RWPE2 (cell line): ENCODE data around the gene KNTC1.
"Not testable (repeated sequence)": the region's sequence is repeated elsewhere in the genome, so short reads cannot be mapped to it uniquely, and the experiment has no call there.

Experiments used
- ATAC-seq: fragments of 200-7000 bp; cut with Tn5 transposase; 3 replicates; pipeline ENCODE4 v1.9.1; 2021; ENCODE audit warnings: low read depth
- DNase-seq: peaks from one replicate; pipeline ENCODE4 v3.0.0-alpha.2; 2020; ENCODE audit warnings: low spot score
- H3K27ac ChIP-seq: fragments of 450-650 bp; 2 replicates; pipeline ENCODE4 v1.5.1; 2017; ENCODE audit warnings: mild to moderate bottlenecking; ENCODE audit not compliant: poor library complexity, severe bottlenecking
- H3K27me3 ChIP-seq: fragments of 250-450 bp; sonication (Bioruptor Pico); 2 replicates; pipeline ENCODE4 v1.5.1; 2021; ENCODE audit warnings: mild to moderate bottlenecking, moderate library complexity; ENCODE audit not compliant: insufficient read depth, poor library complexity, severe bottlenecking
- H3K36me3 ChIP-seq: fragments of 250-450 bp; sonication (Bioruptor Pico); 2 replicates; pipeline ENCODE4 v1.5.1; 2020; ENCODE audit warnings: low read depth, mild to moderate bottlenecking, moderate library complexity
- H3K4me1 ChIP-seq: fragments of 250-450 bp; sonication (Bioruptor Pico); 2 replicates; pipeline ENCODE4 v1.5.1; 2021; ENCODE audit warnings: mild to moderate bottlenecking, moderate library complexity; ENCODE audit not compliant: insufficient read depth, poor library complexity, severe bottlenecking
- H3K4me3 ChIP-seq: fragments of 250-450 bp; sonication (Bioruptor Pico); 2 replicates; pipeline ENCODE4 v1.5.1; 2021; ENCODE audit warnings: mild to moderate bottlenecking, moderate library complexity; ENCODE audit not compliant: severe bottlenecking
- H3K9me3 ChIP-seq: fragments of 250-450 bp; sonication (Bioruptor Pico); 2 replicates; pipeline ENCODE4 v1.5.1; 2021; ENCODE audit warnings: mild to moderate bottlenecking, moderate library complexity; ENCODE audit not compliant: severe bottlenecking
- TF ChIP-seq, protein P1 (sequence below): fragments of 450-650 bp; IDR thresholded peaks from one replicate; pipeline ENCODE4 v1.5.1; 2017; ENCODE audit warnings: mild to moderate bottlenecking, moderate library complexity; ENCODE audit not compliant: poor library complexity, severe bottlenecking

The KNTC1 gene

GRCh38 chr12:122526683-122527477, at the start of gene KNTC1, which contains the start of gene RSRC2:
KNTC1 (plus strand) TSS chr12:122527249; CDS start chr12:122530064, 2,815 bp downstream.
RSRC2 (minus strand) TSS chr12:122526936; CDS start chr12:122526853, 83 bp downstream.
- Histone ChIP-seq H3K36me3 (peaks cover 77% of the 10 kb centered on the region), H3K27me3 (no peaks in the 10 kb centered on the region), H3K27ac (peak within 1 kb of the TSS; percentile 84), H3K9me3 (no peaks in the 10 kb centered on the region), H3K4me3 (peak within 1 kb of the TSS; percentile 83), H3K4me1 (peaks cover 27% of the 10 kb centered on the region)
- TF ChIP-seq, protein P1, sequence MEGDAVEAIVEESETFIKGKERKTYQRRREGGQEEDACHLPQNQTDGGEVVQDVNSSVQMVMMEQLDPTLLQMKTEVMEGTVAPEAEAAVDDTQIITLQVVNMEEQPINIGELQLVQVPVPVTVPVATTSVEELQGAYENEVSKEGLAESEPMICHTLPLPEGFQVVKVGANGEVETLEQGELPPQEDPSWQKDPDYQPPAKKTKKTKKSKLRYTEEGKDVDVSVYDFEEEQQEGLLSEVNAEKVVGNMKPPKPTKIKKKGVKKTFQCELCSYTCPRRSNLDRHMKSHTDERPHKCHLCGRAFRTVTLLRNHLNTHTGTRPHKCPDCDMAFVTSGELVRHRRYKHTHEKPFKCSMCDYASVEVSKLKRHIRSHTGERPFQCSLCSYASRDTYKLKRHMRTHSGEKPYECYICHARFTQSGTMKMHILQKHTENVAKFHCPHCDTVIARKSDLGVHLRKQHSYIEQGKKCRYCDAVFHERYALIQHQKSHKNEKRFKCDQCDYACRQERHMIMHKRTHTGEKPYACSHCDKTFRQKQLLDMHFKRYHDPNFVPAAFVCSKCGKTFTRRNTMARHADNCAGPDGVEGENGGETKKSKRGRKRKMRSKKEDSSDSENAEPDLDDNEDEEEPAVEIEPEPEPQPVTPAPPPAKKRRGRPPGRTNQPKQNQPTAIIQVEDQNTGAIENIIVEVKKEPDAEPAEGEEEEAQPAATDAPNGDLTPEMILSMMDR, result no peak
- ATAC-seq (peak; percentile 86), DNase-seq (peak; percentile 98)

DNA sequence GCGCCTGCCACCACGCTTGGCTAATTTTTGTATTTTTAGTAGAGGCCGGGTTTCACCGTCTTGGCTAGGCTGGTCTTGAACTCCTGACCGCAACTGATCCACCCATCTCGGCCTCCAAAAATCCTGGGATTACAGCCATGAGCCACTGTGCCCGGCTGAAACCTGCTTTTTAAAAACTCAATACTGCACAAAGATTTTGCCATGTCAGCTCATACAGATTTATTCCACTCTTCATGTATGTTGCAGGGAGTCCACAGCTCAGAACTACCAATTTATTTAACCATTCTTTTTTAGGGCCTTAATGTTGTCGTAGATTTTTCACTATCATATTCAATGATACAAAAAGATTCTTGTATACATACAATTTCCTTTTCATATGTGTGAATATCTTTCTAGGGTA, 46.3 kb upstream of the KNTC1 start:
- Histone ChIP-seq H3K36me3 (peaks cover 89% of the 10 kb centered on the region), H3K9me3 (no peaks in the 10 kb centered on the region), H3K4me1 (no peaks in the 10 kb centered on the region), H3K4me3 (no peak overlapping the region), H3K27me3 (no peaks in the 10 kb centered on the region), H3K27ac (no peak overlapping the region)
- ATAC-seq (no peak), DNase-seq (no peak)
- TF ChIP-seq, protein P1, result no peak

GRCh38 chr12:122481861-122482260, 45.2 kb upstream of the KNTC1 start:
- no peak overlapping the region for H3K4me3 ChIP-seq
- H3K27me3 ChIP-seq, result no peaks in the 10 kb centered on the region
- H3K4me1 ChIP-seq, result no peaks in the 10 kb centered on the region
- no peak overlapping the region for H3K27ac ChIP-seq
- H3K9me3 ChIP-seq, result no peaks in the 10 kb centered on the region
- peaks cover 88% of the 10 kb centered on the region for H3K36me3 ChIP-seq
- DNase-seq, result no peak
- TF ChIP-seq, protein P1, result no peak
- ATAC-seq, result no peak

- DNase-seq (no peak), ATAC-seq (no peak)
- no peak overlapping the region for H3K27ac ChIP-seq
- TF ChIP-seq, protein P1, result no peak
- no peaks in the 10 kb centered on the region for H3K9me3 ChIP-seq
- peaks cover 93% of the 10 kb centered on the region for H3K36me3 ChIP-seq
- no peak overlapping the region for H3K4me3 ChIP-seq
- H3K27me3 ChIP-seq, result no peaks in the 10 kb centered on the region
- no peaks in the 10 kb centered on the region for H3K4me1 ChIP-seq
Observed at GRCh38 chr12:122483969-122484368, 43.1 kb upstream of the KNTC1 start.

DNA sequence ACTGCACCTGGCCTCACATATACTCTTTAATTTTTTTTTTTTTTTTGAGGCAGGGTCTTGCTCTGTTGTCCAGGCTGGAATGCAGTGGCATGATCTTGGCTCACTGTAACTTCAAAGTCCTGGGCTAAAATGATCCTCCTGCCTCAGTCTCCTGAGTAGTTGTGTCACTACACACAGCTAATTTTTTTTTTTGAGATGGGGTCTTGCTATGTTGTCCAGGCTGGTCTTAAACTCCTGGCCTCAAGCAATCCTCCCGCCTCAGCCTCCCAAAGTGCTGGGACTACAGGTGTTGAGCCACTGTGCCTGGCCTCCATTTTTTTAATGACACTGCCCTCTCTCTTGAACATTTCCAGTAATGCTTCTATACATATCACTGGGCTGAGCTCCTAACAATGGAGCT, 42.7 kb upstream of the KNTC1 start:
- not testable (repeated sequence) for ATAC-seq, H3K27ac ChIP-seq, H3K27me3 ChIP-seq, H3K9me3 ChIP-seq, DNase-seq, H3K4me3 ChIP-seq, H3K4me1 ChIP-seq
- peaks cover 93% of the 10 kb centered on the region for H3K36me3 ChIP-seq

- H3K4me3 ChIP-seq, H3K4me1 ChIP-seq, ATAC-seq, H3K27ac ChIP-seq, H3K9me3 ChIP-seq, DNase-seq, H3K27me3 ChIP-seq: not testable (repeated sequence)
- H3K36me3 ChIP-seq, result peaks cover 94% of the 10 kb centered on the region
Observed at GRCh38 chr12:122486360-122486759, 40.7 kb upstream of the KNTC1 start.
